A673 (cell line): ENCODE results near the gene PARP12. TPM values are rescaled to one million over a fixed set of nuclear protein-coding genes. Genes with fewer than 3 reads are reported as not detected.

Source experiments
- BruUV-seq: library from RNA; stranded (reverse); fragments of 400-500 nt; replicated peaks from 2 replicates; lab custom pipeline; 2021; lab: Mats Ljungman, UMichigan
- CTCF ChIA-PET: fragments of 300-600 bp; sonication (Branson Sonifier 250); formaldehyde crosslinking; loops from one replicate; lab custom pipeline; 2022; ENCODE audit warnings: antibody characterized with exemption; lab: Charles Lee
- POLR2A ChIA-PET: fragments of 300-600 bp; sonication (Branson Sonifier 250); formaldehyde crosslinking; loops from one replicate; lab custom pipeline; 2022; ENCODE audit warnings: antibody characterized with exemption; ENCODE audit not compliant: low non-redundant PET; lab: Charles Lee
- DNase-seq: peaks from one replicate; pipeline ENCODE4 v3.0.0-alpha.2; 2015; ENCODE audit warnings: low spot score
- H3K27ac ChIP-seq: fragments of 200-600 bp; sonication (generic); 2 replicates; pipeline ENCODE4 v1.5.1; 2016; ENCODE audit warnings: mixed run types, low read depth, mild to moderate bottlenecking, mixed read lengths, antibody characterized with exemption, low read length; ENCODE audit not compliant: poor library complexity, severe bottlenecking
- H3K27me3 ChIP-seq: fragments of 200-600 bp; sonication (generic); replicated peaks from 2 replicates; pipeline ENCODE4 v1.6.1; 2017; ENCODE audit warnings: mixed run types, low read depth, mild to moderate bottlenecking, mixed read lengths, antibody characterized with exemption, low read length; ENCODE audit not compliant: insufficient read depth, poor library complexity
- H3K36me3 ChIP-seq: fragments of 200-600 bp; sonication (generic); 2 replicates; pipeline ENCODE4 v1.6.1; 2016; ENCODE audit warnings: mixed run types, mild to moderate bottlenecking, mixed read lengths, antibody characterized with exemption, low read length; ENCODE audit not compliant: insufficient read depth, poor library complexity, severe bottlenecking
- H3K4me1 ChIP-seq: fragments of 200-600 bp; sonication (generic); 2 replicates; pipeline ENCODE4 v1.6.1; 2017; ENCODE audit warnings: mixed run types, mild to moderate bottlenecking, mixed read lengths, antibody characterized with exemption, low read length; ENCODE audit not compliant: insufficient read depth, poor library complexity, severe bottlenecking
- H3K4me3 ChIP-seq: fragments of 200-600 bp; sonication (generic); 2 replicates; pipeline ENCODE4 v1.5.1; 2016; ENCODE audit warnings: low read depth, mixed run types, mild to moderate bottlenecking, mixed read lengths, low read length; ENCODE audit not compliant: poor library complexity, severe bottlenecking
- H3K9me3 ChIP-seq: fragments of 200-600 bp; sonication (generic); 2 replicates; pipeline ENCODE4 v1.6.1; 2016; ENCODE audit warnings: mixed run types, low read depth, mild to moderate bottlenecking, mixed read lengths, antibody characterized with exemption, low read length; ENCODE audit not compliant: poor library complexity, severe bottlenecking
- EZH2 ChIP-seq: fragments of 200-600 bp; sonication (generic); IDR thresholded peaks from 2 replicates; pipeline ENCODE4 v1.6.1; 2017; ENCODE audit warnings: borderline replicate concordance, low read depth, mild to moderate bottlenecking, mixed read lengths, antibody characterized with exemption, low read length; ENCODE audit not compliant: poor library complexity, severe bottlenecking
- intact Hi-C: fragments of 100-400 bp; cut with micrococcal nuclease; formaldehyde crosslinking; loops from one replicate; pipeline ENCODE4 v1.10.0; 2022; ENCODE audit not compliant: unreplicated experiment
- total RNA-seq: library from RNA; stranded (reverse); gene quantifications from 2 replicates; pipeline ENCODE4 v1.2.3, GENCODE V29; 2021
- TF ChIP-seq, protein P1 (sequence below): fragments of 300-800, 200-600 bp; sonication (generic); conservative IDR thresholded peaks from 2 replicates; pipeline ENCODE4 v1.5.1; 2017; ENCODE audit warnings: low read depth, mild to moderate bottlenecking, antibody characterized with exemption, low read length, moderate library complexity, mixed read lengths

PARP12 gene
- total RNA-seq, 1 experiment from 2014 or later, result 17.8 TPM

DNA sequence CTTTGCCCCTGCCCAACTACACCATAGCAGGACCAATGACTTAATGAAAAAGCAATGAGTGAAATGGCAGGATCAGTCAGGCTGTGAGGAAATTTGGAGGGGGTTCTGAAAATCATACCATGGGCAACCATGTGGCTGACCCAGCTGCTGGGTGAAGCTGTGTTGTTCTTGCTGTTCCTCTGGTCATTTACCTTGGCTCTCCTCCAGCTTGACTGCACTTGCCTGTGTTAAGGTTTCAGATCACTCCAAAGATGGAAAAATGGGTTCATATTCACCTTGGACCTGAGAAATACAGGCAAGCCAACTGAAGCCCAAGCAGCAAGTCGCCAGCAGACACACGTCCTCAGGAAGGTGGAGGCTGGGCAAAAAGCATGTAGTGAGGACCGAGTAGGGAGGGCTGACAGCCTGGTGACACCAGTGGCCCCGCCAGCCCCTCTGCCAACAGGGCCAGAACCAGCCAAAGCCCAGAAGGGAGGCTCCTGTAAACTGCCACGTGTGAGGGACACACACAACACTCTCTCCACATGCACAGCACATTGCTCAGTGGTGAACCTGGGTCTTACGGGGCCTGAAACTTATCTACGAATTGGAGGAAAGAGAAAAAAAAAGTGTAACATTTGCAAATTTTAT is 40.1 kb downstream of the PARP12 start:
- intact Hi-C loops, result no loop called here
- Histone ChIP-seq H3K9me3 (no peaks in the 10 kb centered on the region), H3K4me3 (no peak overlapping the region), H3K4me1 (no peaks in the 10 kb centered on the region), H3K27me3 (no peaks in the 10 kb centered on the region), H3K36me3 (no peaks in the 10 kb centered on the region), H3K27ac (no peak overlapping the region)
- no peak for DNase-seq
- ChIA-PET CTCF (no interaction called here), POLR2A (no interaction called here)
- BruUV-seq, result no TSS peak
- TF ChIP-seq EZH2, result no peak
- TF ChIP-seq, protein P1, sequence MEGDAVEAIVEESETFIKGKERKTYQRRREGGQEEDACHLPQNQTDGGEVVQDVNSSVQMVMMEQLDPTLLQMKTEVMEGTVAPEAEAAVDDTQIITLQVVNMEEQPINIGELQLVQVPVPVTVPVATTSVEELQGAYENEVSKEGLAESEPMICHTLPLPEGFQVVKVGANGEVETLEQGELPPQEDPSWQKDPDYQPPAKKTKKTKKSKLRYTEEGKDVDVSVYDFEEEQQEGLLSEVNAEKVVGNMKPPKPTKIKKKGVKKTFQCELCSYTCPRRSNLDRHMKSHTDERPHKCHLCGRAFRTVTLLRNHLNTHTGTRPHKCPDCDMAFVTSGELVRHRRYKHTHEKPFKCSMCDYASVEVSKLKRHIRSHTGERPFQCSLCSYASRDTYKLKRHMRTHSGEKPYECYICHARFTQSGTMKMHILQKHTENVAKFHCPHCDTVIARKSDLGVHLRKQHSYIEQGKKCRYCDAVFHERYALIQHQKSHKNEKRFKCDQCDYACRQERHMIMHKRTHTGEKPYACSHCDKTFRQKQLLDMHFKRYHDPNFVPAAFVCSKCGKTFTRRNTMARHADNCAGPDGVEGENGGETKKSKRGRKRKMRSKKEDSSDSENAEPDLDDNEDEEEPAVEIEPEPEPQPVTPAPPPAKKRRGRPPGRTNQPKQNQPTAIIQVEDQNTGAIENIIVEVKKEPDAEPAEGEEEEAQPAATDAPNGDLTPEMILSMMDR, result no peak

DNA sequence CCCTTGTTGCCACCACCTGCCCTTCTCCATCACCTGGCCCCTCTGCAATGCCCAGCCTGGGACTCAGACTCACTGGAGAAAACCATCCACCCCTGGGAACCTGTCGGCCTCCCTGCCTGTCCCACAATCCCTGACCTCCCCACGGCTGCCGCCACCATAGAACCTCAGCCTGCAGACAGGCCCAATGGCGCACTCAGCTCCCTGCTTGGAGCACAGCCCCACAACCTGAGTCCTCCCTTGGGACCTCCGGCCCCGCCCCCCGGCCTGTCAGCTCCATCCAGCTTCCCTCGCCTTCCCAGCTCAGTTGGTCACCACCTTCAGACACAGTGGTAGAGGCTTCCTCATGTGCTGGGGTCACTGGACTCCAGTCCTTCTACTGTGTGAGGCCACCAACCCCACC is 41.1 kb downstream of the PARP12 start:
- DNase-seq, result no peak
- no peak overlapping the region for H3K27ac ChIP-seq
- intact Hi-C loops, result no loop called here
- H3K4me3 ChIP-seq, result no peak overlapping the region
- BruUV-seq, result no TSS peak
- no peak for TF ChIP-seq EZH2
- TF ChIP-seq, protein P1, result no peak
- H3K27me3 ChIP-seq, result no peaks in the 10 kb centered on the region
- CTCF ChIA-PET, result no interaction called here
- no peaks in the 10 kb centered on the region for H3K9me3 ChIP-seq
- no peaks in the 10 kb centered on the region for H3K36me3 ChIP-seq
- POLR2A ChIA-PET, result no interaction called here
- no peaks in the 10 kb centered on the region for H3K4me1 ChIP-seq

GRCh38 chr7:140019606-140020005 is 43.1 kb downstream of the PARP12 start:
- Histone ChIP-seq H3K36me3 (no peaks in the 10 kb centered on the region), H3K27me3 (no peaks in the 10 kb centered on the region), H3K4me3 (no peak overlapping the region), H3K4me1 (no peaks in the 10 kb centered on the region), H3K9me3 (no peaks in the 10 kb centered on the region), H3K27ac (no peak overlapping the region)
- BruUV-seq, result no TSS peak
- DNase-seq, result no peak
- CTCF ChIA-PET, result no interaction called here
- intact Hi-C loops, result no loop called here
- TF ChIP-seq, protein P1, result no peak
- POLR2A ChIA-PET, result no interaction called here
